GM21367 (cell line): ENCODE results near the gene ZNF280D.

Source experiments
- ATAC-seq: cut with Tn5 transposase; IDR thresholded peaks from one replicate; pipeline ENCODE4 v1.9.1; 2021; ENCODE audit not compliant: unreplicated experiment

ZNF280D gene

GRCh38 chr15:56749982-56750381 lies 16.7 kb upstream of the ZNF280D start:
- ATAC-seq: no peak

GRCh38 chr15:56744701-56745683 lies 11.7 kb upstream of the ZNF280D start:
- no peak for ATAC-seq

- ATAC-seq: no peak
Observed at GRCh38 chr15:56741541-56741940, 8.2 kb upstream of the ZNF280D start.

- no peak for ATAC-seq
Observed at GRCh38 chr15:56739964-56740640, 6.8 kb upstream of the ZNF280D start.

GRCh38 chr15:56739474-56739873 lies 6.2 kb upstream of the ZNF280D start:
- no peak for ATAC-seq

GRCh38 chr15:56737791-56738190 lies 4.5 kb upstream of the ZNF280D start:
- ATAC-seq: no peak

- no peak for ATAC-seq
Observed at GRCh38 chr15:56736881-56737707, 3.8 kb upstream of the ZNF280D start.

GRCh38 chr15:56736308-56736707 lies 3.0 kb upstream of the ZNF280D start:
- no peak for ATAC-seq

- ATAC-seq: no peak
Observed at GRCh38 chr15:56735589-56735988, 2.3 kb upstream of the ZNF280D start.

- no peak for ATAC-seq
Observed at GRCh38 chr15:56734013-56734635, 815 bp upstream of the ZNF280D start.

- no peak for ATAC-seq
Observed at GRCh38 chr15:56732886-56733135, 498 bp downstream of the ZNF280D start.

GRCh38 chr15:56732135-56732885 lies 999 bp downstream of the ZNF280D start:
- ATAC-seq: no peak

- ATAC-seq: no peak
Observed at GRCh38 chr15:56731548-56731947, 1.8 kb downstream of the ZNF280D start.

GRCh38 chr15:56729561-56729960 lies 3.7 kb downstream of the ZNF280D start:
- ATAC-seq: no peak

- ATAC-seq: no peak
Observed at GRCh38 chr15:56725386-56725785, 7.9 kb downstream of the ZNF280D start.

GRCh38 chr15:56724232-56724631 lies 9.1 kb downstream of the ZNF280D start:
- ATAC-seq: no peak

GRCh38 chr15:56723787-56724186 lies 9.5 kb downstream of the ZNF280D start:
- ATAC-seq: no peak

- ATAC-seq: no peak
Observed at GRCh38 chr15:56719774-56720555, 13.3 kb downstream of the ZNF280D start.

- ATAC-seq: no peak
Observed at GRCh38 chr15:56719021-56719612, 14.2 kb downstream of the ZNF280D start.
